AG09309 (cell line): ENCODE measurements around the gene PRKG1.

Experiments used
- DNase-seq: peaks from one replicate; pipeline ENCODE4 v3.0.0-alpha.2; 2010; ENCODE audit warnings: low read depth
- H3K4me3 ChIP-seq: 2 replicates; pipeline ENCODE4 v1.5.1; 2011; ENCODE audit warnings: mild to moderate bottlenecking, low read depth, low read length, moderate library complexity; ENCODE audit not compliant: control insufficient read depth
- CTCF ChIP-seq: IDR thresholded peaks from 2 replicates; pipeline ENCODE4 v1.5.1; 2011; ENCODE audit warnings: mild to moderate bottlenecking, low read depth, low read length, inconsistent platforms; ENCODE audit not compliant: insufficient read depth, control insufficient read depth; ENCODE audit errors: missing control alignments

The PRKG1 gene

GRCh38 chr10:52129410-52130178 is 1055.3 kb downstream of the PRKG1 start:
- no peak for TF ChIP-seq CTCF
- DNase-seq = no peak
- no peak overlapping the region for H3K4me3 ChIP-seq

DNA sequence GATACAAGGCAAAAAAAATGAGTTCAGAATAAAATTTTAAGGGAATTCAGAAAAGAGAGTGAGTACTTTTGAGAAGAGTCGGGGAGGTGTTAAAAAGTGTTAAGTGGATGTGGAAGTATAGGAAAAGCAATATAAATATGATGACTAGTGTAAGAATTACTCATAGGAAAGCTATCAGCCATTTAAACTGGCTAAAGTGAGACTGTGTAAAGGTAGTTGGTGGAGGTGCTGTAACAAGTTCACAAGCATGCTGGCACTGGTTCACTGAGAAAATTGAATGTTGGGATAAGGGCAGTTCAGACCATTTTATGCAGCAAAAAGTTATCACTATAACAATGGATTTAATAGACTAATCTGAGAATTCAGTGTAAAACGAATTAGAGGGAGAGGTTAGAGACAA is 1060.8 kb downstream of the PRKG1 start:
- DNase-seq = no peak

DNA sequence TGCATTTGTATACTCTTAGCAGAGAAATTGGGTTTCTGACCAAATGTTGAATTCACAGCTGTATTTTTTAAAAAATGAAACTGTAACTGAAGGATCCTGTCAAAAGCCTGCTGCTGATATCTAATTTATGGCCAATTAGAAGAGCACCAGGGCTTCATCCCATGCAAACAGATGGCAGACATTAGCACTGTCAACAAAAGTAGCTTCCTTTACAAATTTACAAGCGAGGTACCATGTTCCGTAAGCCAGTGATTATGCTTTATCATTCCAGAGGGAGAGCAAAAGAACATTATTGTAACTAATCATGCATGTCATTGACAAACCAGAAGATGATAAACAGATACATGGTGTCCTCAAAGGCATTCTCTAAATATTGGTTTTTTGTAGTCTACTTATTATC is 1062.6 kb downstream of the PRKG1 start:
- no peak for TF ChIP-seq CTCF
- DNase-seq = no peak
- H3K4me3 ChIP-seq = no peak overlapping the region

More for the DNA sequence above, 1060.8 kb downstream of the PRKG1 start:
- TF ChIP-seq CTCF = no peak
- H3K4me3 ChIP-seq = no peak overlapping the region

DNA sequence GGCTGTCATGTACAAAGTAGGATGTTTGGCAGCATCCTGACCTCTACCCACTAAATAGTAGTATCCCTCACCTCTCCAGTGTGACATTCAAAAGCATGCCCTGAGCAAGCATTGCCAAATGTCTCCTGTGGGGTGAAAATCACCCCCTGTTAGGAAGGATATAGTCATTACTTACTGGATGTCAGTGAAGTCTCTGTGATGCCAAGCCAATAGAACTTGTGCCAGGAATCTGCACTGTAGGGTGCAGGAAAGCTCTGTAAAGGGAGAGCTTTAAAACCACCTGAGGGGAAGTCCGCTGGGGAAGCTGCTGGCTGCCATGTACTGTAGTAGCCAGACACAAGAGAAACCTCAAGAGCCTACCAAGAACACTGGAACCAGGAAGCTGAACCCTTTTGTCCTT is 1069.1 kb downstream of the PRKG1 start:
- no peak for DNase-seq
- H3K4me3 ChIP-seq = no peak overlapping the region
- TF ChIP-seq CTCF = no peak

- DNase-seq = no peak
- no peak overlapping the region for H3K4me3 ChIP-seq
- TF ChIP-seq CTCF = no peak
Measured at GRCh38 chr10:52145636-52146035, 1071.3 kb downstream of the PRKG1 start.

- no peak overlapping the region for H3K4me3 ChIP-seq
- peak; percentile 4 for DNase-seq
- TF ChIP-seq CTCF = no peak
Measured at GRCh38 chr10:52146766-52147165, 1072.5 kb downstream of the PRKG1 start.

DNA sequence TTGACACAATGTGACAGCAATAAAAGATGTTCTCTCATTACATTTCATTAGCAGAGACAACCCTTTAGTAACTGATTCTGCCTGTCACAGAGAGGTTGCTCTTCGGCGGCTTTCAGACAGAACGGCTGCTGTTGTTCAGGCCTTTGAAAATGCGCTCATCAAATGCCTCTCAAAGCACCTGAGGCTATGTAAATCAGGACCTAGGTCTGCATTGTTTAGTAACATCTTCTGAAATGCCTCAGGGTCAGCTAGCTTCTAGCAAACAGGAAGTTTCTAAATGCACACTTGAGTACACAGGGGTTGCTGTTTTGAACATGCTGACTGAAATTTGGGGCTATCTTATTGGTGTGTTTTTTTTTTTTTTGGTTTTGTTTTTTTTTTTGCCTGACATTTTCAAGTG is 1096.5 kb downstream of the PRKG1 start:
- H3K4me3 ChIP-seq = no peak overlapping the region
- no peak for DNase-seq
- no peak for TF ChIP-seq CTCF
